ENCODE data around the gene GDAP1L1.
"Not testable (repeated sequence)": the region's sequence is repeated elsewhere in the genome, so short reads cannot be mapped to it uniquely, and the experiment has no call there.

The GDAP1L1 gene

GRCh38 chr20:44302026-44302669 lies 55.0 kb downstream of the GDAP1L1 start:
- DNase-seq (ENCODE audit: low read depth), result no peak

DNA sequence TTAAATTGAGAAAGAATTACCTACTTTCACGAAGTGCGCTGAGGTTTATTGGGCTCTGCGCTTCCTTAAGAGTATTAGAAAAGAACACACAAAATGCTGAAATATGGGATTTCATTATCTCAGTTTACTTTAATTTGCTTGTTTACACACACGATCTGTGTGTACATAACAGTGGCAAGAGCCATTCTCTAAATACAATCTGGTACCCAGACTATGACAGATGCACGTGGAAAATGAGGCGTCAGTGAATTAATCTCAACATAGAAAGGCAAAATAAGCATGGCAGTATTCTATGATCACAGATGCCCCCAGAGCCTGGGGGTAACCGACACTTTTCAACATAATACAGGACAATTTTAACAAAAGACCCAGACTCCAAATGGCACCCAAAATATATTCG lies 55.6 kb downstream of the GDAP1L1 start:
- DNase-seq (ENCODE audit: low read depth), result no peak

DNA sequence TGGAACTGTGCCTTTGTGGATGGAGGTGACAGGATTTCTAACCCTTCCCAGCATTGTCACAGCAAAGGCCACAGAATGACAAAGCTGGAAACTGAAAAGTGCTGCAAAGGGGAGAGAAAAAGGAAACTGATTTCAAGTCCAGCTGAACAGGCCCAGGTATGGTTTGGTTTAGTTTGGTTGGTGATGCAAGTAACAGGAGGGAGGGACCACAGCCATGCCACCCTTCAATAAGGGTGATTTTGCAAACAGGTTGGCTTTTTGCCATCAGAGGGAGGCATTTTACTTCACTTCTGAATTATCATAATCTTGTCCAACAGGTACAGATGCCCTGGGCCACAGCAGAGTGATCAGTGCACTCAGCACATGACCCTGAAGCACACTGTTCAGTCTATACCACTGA lies 57.3 kb downstream of the GDAP1L1 start:
- DNase-seq (ENCODE audit: low read depth), result no peak

DNA sequence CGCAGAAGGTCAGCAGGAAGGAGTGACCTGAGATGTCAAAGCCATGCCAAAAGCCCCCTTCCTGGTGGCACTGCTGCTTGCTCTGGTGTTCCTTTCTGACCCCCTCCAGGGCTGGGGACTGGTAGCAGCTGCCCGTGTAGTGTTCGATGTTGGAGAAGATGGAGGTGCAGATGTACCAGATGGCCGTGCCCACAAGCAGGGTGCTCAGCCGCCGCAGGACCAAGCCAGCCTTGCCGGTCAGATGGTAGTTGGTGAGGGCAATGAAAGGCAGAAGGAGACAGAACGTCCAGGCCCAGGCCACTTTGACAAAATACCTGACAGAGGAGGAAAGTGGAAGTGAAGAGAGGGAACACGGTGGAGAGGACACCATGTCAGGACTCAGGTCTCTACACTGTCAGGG lies 59.8 kb downstream of the GDAP1L1 start:
- no peak for DNase-seq (ENCODE audit: low read depth)

DNA sequence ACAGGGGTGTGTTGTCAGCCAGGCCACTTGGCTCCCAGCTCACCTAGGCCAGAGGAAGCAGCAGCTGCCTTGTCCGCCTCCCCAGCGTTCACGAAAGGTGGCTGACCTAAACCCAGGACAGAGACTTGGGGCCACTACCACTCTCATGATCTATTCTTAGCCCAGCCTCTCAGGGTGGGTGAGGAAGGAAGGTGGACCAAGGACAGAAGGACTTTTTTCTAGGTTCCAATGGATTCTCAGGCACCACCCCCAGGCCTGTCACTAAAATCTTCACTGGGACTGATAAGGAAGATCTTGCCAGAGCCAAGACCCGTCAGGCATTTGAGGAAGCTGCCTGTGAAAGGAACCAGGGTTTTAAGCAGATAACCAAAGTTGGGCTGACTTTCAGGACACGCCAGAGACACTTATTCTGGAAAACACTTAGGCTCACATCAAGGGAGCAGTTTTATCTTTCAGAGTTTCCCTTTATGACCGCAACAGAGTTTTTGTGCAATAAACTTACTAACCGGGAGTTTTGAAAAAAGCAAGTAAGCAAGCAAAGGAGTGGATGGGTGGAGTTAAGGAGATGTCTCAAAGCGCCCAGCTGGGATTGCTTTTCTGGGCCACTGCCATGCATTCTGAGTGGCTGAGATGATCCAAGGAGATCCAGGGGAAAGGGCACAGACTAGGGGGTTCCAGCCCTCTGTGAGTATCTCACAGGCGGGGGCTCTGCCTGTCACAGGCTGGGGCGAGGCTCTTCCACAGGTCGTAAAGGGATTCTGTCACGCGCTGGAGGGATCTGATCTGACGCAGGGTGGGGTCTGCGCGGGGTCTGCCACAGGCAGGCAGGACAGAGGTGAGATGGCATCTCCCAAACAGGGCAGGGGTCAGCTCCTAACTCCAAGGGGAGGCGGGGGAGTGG lies 62.9 kb downstream of the GDAP1L1 start:
- peak; percentile 45 for DNase-seq (ENCODE audit: low read depth)

- DNase-seq (ENCODE audit: low read depth), result peak; percentile 92
These were observed 63.8 kb downstream of the GDAP1L1 start, which contains the start of gene FITM2 for GRCh38 chr20:44310664-44311639. TSS of gene FITM2 (minus strand) at chr20:44311202. CDS start at chr20:44311148, 54 bp downstream.

DNA sequence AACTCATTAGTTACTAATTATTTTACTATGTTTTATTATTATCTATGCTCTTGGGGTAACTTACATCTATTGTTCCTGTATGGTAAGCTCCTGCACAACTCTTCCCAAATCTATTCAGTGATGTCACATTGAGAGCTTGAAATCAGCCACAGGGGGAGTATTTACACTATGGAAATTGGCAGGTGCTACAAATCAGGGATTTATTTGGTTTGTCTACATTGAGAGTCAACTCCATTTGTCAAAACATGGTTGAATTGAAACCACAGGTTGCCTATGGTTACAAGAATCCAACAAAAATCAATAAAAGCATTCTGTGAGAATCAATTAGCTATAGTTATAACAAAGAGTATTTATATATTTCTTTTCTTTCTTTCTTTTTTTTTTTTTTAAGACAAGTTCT lies 67.8 kb downstream of the GDAP1L1 start:
- no peak for DNase-seq (ENCODE audit: low read depth)

DNA sequence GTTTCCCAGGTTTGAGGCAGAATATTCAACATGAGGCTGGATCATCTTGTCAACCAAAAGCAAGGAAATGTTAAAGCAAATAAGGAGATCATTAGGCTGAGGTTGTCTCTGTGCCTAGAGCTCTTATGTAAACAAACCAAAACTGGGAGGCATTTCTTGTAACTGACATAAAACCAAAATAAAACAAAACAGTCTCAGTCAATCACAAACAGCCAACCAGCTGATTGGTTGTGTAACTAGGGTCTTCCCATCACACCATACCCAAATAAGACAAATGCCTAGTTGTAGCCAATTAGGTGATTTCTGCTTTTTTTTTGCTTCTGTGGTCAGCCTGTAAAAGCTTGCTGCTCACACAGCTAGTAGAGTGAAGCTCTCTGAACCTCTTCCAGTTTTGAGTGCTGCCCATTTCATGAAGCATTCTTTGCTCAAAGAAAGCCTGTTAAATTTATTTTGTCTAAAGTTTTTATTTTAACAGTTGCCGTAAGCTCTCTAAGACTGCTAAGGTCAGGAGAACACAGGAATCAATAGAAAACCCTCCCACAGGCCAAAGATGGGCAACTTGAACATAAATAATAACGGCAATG lies 72.8 kb downstream of the GDAP1L1 start:
- DNase-seq (ENCODE audit: low read depth), result no peak

- DNase-seq (ENCODE audit: low read depth), result no peak
These were observed 77.2 kb downstream of the GDAP1L1 start for GRCh38 chr20:44324343-44324742.

DNA sequence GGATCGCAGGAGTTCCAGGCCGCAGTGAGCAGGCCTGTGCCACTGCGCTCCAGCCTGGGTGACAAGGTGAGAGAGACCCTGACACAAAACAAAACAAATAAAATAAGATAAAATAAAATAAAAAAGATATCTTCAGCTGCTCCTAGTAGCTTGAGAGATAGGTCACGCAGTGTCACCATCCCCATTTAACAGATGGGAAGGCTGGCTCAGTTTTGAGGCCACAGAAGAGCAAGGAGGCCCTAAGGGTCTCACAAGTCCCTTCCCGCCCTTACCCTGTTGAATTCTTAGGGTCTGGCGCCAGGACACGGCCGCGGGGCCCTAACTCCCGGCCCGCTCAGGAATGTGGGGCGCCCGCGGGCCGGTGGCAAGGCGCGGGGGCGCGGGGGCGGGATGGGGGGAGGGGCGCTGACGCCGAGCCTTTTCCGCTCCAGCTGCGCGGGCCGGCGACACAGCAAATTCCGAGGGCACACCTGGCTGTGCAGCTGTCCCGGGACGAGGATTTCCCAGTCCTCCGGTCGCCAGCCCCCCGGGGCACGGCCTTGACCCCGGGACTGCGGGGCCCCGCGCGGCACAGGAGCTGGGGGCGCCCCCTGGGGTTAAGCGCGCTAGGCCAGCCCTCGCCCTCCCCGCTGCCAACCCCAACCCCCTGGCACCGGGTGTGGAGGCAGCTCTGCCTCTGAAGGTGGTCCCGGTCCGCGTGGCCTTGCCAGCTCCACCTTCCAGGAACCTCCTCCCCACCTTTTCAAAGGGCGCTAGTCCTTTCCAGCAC lies 79.5 kb downstream of the GDAP1L1 start:
- DNase-seq (ENCODE audit: low read depth), result no peak

DNA sequence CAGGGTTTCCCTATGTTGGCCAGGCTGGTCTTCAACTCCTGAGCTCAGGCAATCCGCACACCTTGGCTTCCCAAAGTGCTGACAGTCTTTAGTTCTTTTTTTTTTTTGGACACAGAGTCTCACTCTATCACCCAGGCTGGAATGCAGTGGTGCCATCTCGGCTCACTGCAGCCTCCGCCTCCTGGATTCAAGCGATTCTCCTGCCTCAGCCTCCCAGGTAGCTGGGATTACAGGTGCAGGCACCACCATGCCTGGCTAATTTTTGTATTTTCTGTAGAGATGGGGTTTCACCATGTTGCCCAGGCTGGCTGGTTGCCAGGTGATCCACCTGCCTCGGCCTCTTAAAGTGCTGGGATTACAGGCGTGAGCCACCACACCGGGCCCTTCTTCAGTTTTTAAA lies 80.6 kb downstream of the GDAP1L1 start:
- DNase-seq (ENCODE audit: low read depth), result not testable (repeated sequence)

- DNase-seq (ENCODE audit: low read depth), result no peak
These were observed 81.3 kb downstream of the GDAP1L1 start for GRCh38 chr20:44328428-44328827.

Measured in CMK (cell line).